ENCODE results near the gene LRRC71. TPM values are rescaled to one million over a fixed set of nuclear protein-coding genes. Genes with fewer than 3 reads are reported as not detected.

LRRC71 gene
- total RNA-seq, 1 donor from 2014 or later, result not detected

GRCh38 chr1:156889802-156890580 lies 30.4 kb upstream of the LRRC71 start:
- TF ChIP-seq CTCF (conservative IDR thresholded peaks at IDR 0.05; ENCODE audit: low read depth, low read length), result peak; percentile 87
- no peak overlapping the region for H3K4me3 ChIP-seq (ENCODE audit: low read depth, low read length)
- DNase-seq (ENCODE audit: low read depth), result no peak

- no peak for DNase-seq (ENCODE audit: low read depth)
- TF ChIP-seq CTCF (conservative IDR thresholded peaks at IDR 0.05; ENCODE audit: low read depth, low read length), result peak; percentile 84
- peak overlapping the region; percentile 44 for H3K4me3 ChIP-seq (ENCODE audit: low read depth, low read length)
Observed at GRCh38 chr1:156892190-156893047, 28.0 kb upstream of the LRRC71 start.

- TF ChIP-seq CTCF (conservative IDR thresholded peaks at IDR 0.05; ENCODE audit: low read depth, low read length), result no peak
- no peak for DNase-seq (ENCODE audit: low read depth)
- peak within 1 kb of the TSS; percentile 44 for H3K4me3 ChIP-seq (ENCODE audit: low read depth, low read length)
Observed at GRCh38 chr1:156893048-156893953, 27.1 kb upstream of the LRRC71 start, which contains the start of gene PEAR1. Gene PEAR1 (plus strand): TSS chr1:156893718. CDS start chr1:156903927, 10,209 bp downstream.

GRCh38 chr1:156894001-156894400 lies 26.4 kb upstream of the LRRC71 start:
- peak overlapping the region; percentile 31 for H3K4me3 ChIP-seq (ENCODE audit: low read depth, low read length)
- no peak for TF ChIP-seq CTCF (conservative IDR thresholded peaks at IDR 0.05; ENCODE audit: low read depth, low read length)

DNA sequence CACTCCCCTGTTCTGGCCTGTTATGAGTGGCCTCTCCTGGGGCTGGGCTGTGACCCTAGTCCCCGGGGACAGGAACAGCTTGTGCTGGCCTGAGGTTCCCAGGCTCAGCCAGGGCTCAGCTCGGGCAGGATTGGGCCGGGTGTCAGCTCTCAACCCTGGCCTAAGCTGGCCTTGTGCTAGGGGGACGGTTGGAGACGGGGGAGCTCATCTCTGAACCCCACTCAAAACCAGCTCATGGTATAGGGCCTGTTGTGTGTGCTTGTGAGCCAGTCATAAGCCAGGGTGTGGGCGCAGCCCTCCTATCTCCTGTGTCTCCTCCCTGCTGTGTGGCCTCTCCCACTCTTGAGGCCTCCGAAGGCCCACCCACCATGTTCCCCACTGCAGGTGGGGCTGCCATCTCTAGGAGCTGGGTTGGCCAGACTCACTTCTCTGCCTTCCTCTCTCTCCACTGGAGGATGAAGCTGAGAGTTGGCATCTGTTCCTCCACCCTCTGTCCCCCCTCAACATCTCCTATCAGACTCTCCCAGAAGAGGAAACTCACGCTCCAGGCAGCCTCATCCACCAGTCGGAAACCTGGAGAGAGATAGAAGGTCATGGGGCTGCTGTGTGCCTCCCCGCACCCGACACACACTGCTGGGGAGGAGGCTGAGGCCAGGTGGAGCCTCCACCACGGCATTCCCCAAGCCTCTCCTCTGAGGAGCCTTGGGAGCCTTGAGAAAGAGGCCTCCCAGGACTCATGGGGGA lies 25.5 kb upstream of the LRRC71 start:
- no peak overlapping the region for H3K4me3 ChIP-seq (ENCODE audit: low read depth, low read length)
- TF ChIP-seq CTCF (conservative IDR thresholded peaks at IDR 0.05; ENCODE audit: low read depth, low read length), result no peak
- no peak for DNase-seq (ENCODE audit: low read depth)

More at GRCh38 chr1:156894001-156894400, 26.4 kb upstream of the LRRC71 start:
- DNase-seq (ENCODE audit: low read depth), result no peak

DNA sequence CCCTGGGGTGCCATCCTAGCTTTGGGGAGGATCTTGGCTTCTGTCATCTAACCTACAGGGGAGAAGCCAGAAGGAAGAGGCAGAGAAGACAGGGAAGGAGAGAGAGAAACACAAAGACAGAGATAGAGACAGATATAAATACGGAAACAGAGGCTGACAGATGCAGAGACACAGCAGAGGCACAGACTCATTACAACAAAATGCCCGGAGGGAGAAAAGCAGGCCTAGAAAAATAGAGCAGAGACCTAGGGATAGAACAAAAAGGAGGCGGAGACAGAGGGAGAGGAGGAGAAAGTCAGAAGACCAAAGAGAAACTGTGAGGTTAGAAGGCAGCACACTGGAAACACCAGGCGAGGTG lies 25.0 kb upstream of the LRRC71 start:
- H3K4me3 ChIP-seq (ENCODE audit: low read depth, low read length), result no peak overlapping the region
- no peak for DNase-seq (ENCODE audit: low read depth)
- no peak for TF ChIP-seq CTCF (conservative IDR thresholded peaks at IDR 0.05; ENCODE audit: low read depth, low read length)
